ENCODE measurements around the gene IGSF6.
A peak's percentile ranks its signal among the peaks of the same experiment; 100 is the strongest.
"Not testable (repeated sequence)": the region's sequence is repeated elsewhere in the genome, so short reads cannot be mapped to it uniquely, and the experiment has no call there.

Gene IGSF6

GRCh38 chr16:21659124-21659523 is 6.7 kb upstream of the IGSF6 start:
- no peak for DNase-seq (ENCODE audit: low read depth, low spot score)
- Histone ChIP-seq H3K27ac (no peak overlapping the region), H3K4me3 (no peak overlapping the region), H3K9me3 (ENCODE audit: low read depth, low read length) (no peaks in the 10 kb centered on the region), H3K36me3 (ENCODE audit: insufficient read depth, low read length) (peaks cover 21% of the 10 kb centered on the region), H3K9ac (ENCODE audit: insufficient read length) (no peak overlapping the region)
- TF ChIP-seq EZH2 (IDR thresholded peaks at IDR 0.05) = no peak
- TF ChIP-seq FOXP2 (optimal IDR thresholded peaks at IDR 0.05; ENCODE audit: control extremely low read depth, extremely low read length, insufficient read depth) = no peak
- no peak for TF ChIP-seq POLR2AphosphoS5 (IDR thresholded peaks at IDR 0.05; ENCODE audit: borderline replicate concordance, low read depth, low read length)

- DNase-seq (ENCODE audit: low read depth, low spot score) = peak; percentile 45
- Histone ChIP-seq H3K27ac (no peak overlapping the region), H3K9ac (ENCODE audit: insufficient read length) (no peak overlapping the region), H3K4me3 (no peak overlapping the region), H3K9me3 (ENCODE audit: low read depth, low read length) (no peaks in the 10 kb centered on the region), H3K36me3 (ENCODE audit: insufficient read depth, low read length) (peaks cover 21% of the 10 kb centered on the region)
- TF ChIP-seq EZH2 (IDR thresholded peaks at IDR 0.05) (no peak), POLR2AphosphoS5 (IDR thresholded peaks at IDR 0.05; ENCODE audit: borderline replicate concordance, low read depth, low read length) (no peak), FOXP2 (optimal IDR thresholded peaks at IDR 0.05; ENCODE audit: control extremely low read depth, extremely low read length, insufficient read depth) (no peak)
Observed at GRCh38 chr16:21656795-21657768, 4.7 kb upstream of the IGSF6 start.

GRCh38 chr16:21654881-21655280 is 2.5 kb upstream of the IGSF6 start:
- no peak overlapping the region for H3K9ac ChIP-seq (ENCODE audit: insufficient read length)

GRCh38 chr16:21654466-21654865 is 2.1 kb upstream of the IGSF6 start:
- no peak overlapping the region for H3K4me3 ChIP-seq
- H3K9ac ChIP-seq (ENCODE audit: insufficient read length) = no peak overlapping the region
- no peaks in the 10 kb centered on the region for H3K9me3 ChIP-seq (ENCODE audit: low read depth, low read length)
- no peak for TF ChIP-seq FOXP2 (optimal IDR thresholded peaks at IDR 0.05; ENCODE audit: control extremely low read depth, extremely low read length, insufficient read depth)
- TF ChIP-seq EZH2 (IDR thresholded peaks at IDR 0.05) = no peak
- no peak for TF ChIP-seq POLR2AphosphoS5 (IDR thresholded peaks at IDR 0.05; ENCODE audit: borderline replicate concordance, low read depth, low read length)
- no peak for DNase-seq (ENCODE audit: low read depth, low spot score)
- H3K36me3 ChIP-seq (ENCODE audit: insufficient read depth, low read length) = peaks cover 21% of the 10 kb centered on the region
- no peak overlapping the region for H3K27ac ChIP-seq

More at GRCh38 chr16:21654881-21655280, 2.5 kb upstream of the IGSF6 start:
- no peak for DNase-seq (ENCODE audit: low read depth, low spot score)
- TF ChIP-seq EZH2 (IDR thresholded peaks at IDR 0.05) = no peak
- TF ChIP-seq FOXP2 (optimal IDR thresholded peaks at IDR 0.05; ENCODE audit: control extremely low read depth, extremely low read length, insufficient read depth) = no peak
- TF ChIP-seq POLR2AphosphoS5 (IDR thresholded peaks at IDR 0.05; ENCODE audit: borderline replicate concordance, low read depth, low read length) = no peak
- H3K27ac ChIP-seq = no peak overlapping the region
- H3K9me3 ChIP-seq (ENCODE audit: low read depth, low read length) = no peaks in the 10 kb centered on the region
- H3K4me3 ChIP-seq = no peak overlapping the region
- peaks cover 21% of the 10 kb centered on the region for H3K36me3 ChIP-seq (ENCODE audit: insufficient read depth, low read length)

- Histone ChIP-seq H3K36me3 (ENCODE audit: insufficient read depth, low read length) (peaks cover 21% of the 10 kb centered on the region), H3K27ac (no peak overlapping the region), H3K9ac (ENCODE audit: insufficient read length) (no peak overlapping the region), H3K4me3 (no peak overlapping the region), H3K9me3 (ENCODE audit: low read depth, low read length) (no peaks in the 10 kb centered on the region)
- TF ChIP-seq EZH2 (IDR thresholded peaks at IDR 0.05) = no peak
- TF ChIP-seq POLR2AphosphoS5 (IDR thresholded peaks at IDR 0.05; ENCODE audit: borderline replicate concordance, low read depth, low read length) = no peak
- no peak for TF ChIP-seq FOXP2 (optimal IDR thresholded peaks at IDR 0.05; ENCODE audit: control extremely low read depth, extremely low read length, insufficient read depth)
- DNase-seq (ENCODE audit: low read depth, low spot score) = no peak
Observed at GRCh38 chr16:21653571-21653970, 1.2 kb upstream of the IGSF6 start.

GRCh38 chr16:21651515-21651914 is 893 bp downstream of the IGSF6 start:
- peaks cover 23% of the 10 kb centered on the region for H3K36me3 ChIP-seq (ENCODE audit: insufficient read depth, low read length)
- no peak for TF ChIP-seq POLR2AphosphoS5 (IDR thresholded peaks at IDR 0.05; ENCODE audit: borderline replicate concordance, low read depth, low read length)
- H3K9ac ChIP-seq (ENCODE audit: insufficient read length) = no peak overlapping the region

GRCh38 chr16:21650521-21650920 is 1.9 kb downstream of the IGSF6 start:
- Histone ChIP-seq H3K9ac (ENCODE audit: insufficient read length) (no peak overlapping the region), H3K4me3 (no peak overlapping the region), H3K9me3 (ENCODE audit: low read depth, low read length) (no peaks in the 10 kb centered on the region), H3K27ac (no peak overlapping the region), H3K36me3 (ENCODE audit: insufficient read depth, low read length) (peaks cover 15% of the 10 kb centered on the region)
- TF ChIP-seq FOXP2 (optimal IDR thresholded peaks at IDR 0.05; ENCODE audit: control extremely low read depth, extremely low read length, insufficient read depth) (no peak), POLR2AphosphoS5 (IDR thresholded peaks at IDR 0.05; ENCODE audit: borderline replicate concordance, low read depth, low read length) (no peak), EZH2 (IDR thresholded peaks at IDR 0.05) (no peak)
- no peak for DNase-seq (ENCODE audit: low read depth, low spot score)

More at GRCh38 chr16:21651515-21651914, 893 bp downstream of the IGSF6 start:
- H3K27ac ChIP-seq = no peak overlapping the region
- DNase-seq (ENCODE audit: low read depth, low spot score) = no peak
- no peak overlapping the region for H3K4me3 ChIP-seq
- no peaks in the 10 kb centered on the region for H3K9me3 ChIP-seq (ENCODE audit: low read depth, low read length)

- H3K27ac ChIP-seq; H3K9ac ChIP-seq (ENCODE audit: insufficient read length); DNase-seq (ENCODE audit: low read depth, low spot score); H3K4me3 ChIP-seq; H3K9me3 ChIP-seq (ENCODE audit: low read depth, low read length); H3K36me3 ChIP-seq (ENCODE audit: insufficient read depth, low read length): not testable (repeated sequence)
Observed at GRCh38 chr16:21649826-21650406, 2.5 kb downstream of the IGSF6 start.
